ENCODE measurements around the gene ZNF189. TPM values are rescaled to one million over a fixed set of nuclear protein-coding genes. Genes with fewer than 3 reads are reported as not detected.

ZNF189 gene
- total RNA-seq, 1 donor from 2014 or later, result 8.3 TPM

- peak; percentile 66 for DNase-seq (ENCODE audit: low spot score)
- peak; percentile 37 for ATAC-seq
Observed at GRCh38 chr9:101376111-101376848, 22.4 kb upstream of the ZNF189 start.

- ATAC-seq, result peak; percentile 8
- no peak for DNase-seq (ENCODE audit: low spot score)
Observed at GRCh38 chr9:101380295-101380694, 18.4 kb upstream of the ZNF189 start.

GRCh38 chr9:101381118-101381517 is 17.5 kb upstream of the ZNF189 start:
- DNase-seq (ENCODE audit: low spot score) (no peak), ATAC-seq (no peak)

- DNase-seq (ENCODE audit: low spot score) (no peak), ATAC-seq (peak; percentile 56)
Observed at GRCh38 chr9:101381833-101382342, 16.8 kb upstream of the ZNF189 start.

GRCh38 chr9:101383361-101383760 is 15.3 kb upstream of the ZNF189 start:
- ATAC-seq (peak; percentile 8), DNase-seq (ENCODE audit: low spot score) (no peak)

- ATAC-seq, result peak; percentile 36
Observed at GRCh38 chr9:101384873-101385536, 13.6 kb upstream of the ZNF189 start, which contains the start of gene BAAT. BAAT (minus strand) TSS chr9:101385006; CDS start chr9:101371404, 13,602 bp downstream.

GRCh38 chr9:101387871-101388506 is 10.7 kb upstream of the ZNF189 start:
- ATAC-seq (peak; percentile 86), DNase-seq (ENCODE audit: low spot score) (no peak)

More at GRCh38 chr9:101384873-101385536, 13.6 kb upstream of the ZNF189 start, which contains the start of gene BAAT:
- DNase-seq (ENCODE audit: low spot score), result peak; percentile 78

- ATAC-seq (peak; percentile 78), DNase-seq (ENCODE audit: low spot score) (no peak)
Observed at GRCh38 chr9:101388507-101388993, 10.1 kb upstream of the ZNF189 start.

GRCh38 chr9:101393135-101393534 is 5.5 kb upstream of the ZNF189 start:
- no peak for DNase-seq (ENCODE audit: low spot score)

GRCh38 chr9:101394687-101395086 is 4.0 kb upstream of the ZNF189 start:
- no peak for ATAC-seq

More at GRCh38 chr9:101393135-101393534, 5.5 kb upstream of the ZNF189 start:
- ATAC-seq, result no peak

GRCh38 chr9:101397746-101398067 is 944 bp upstream of the ZNF189 start:
- no peak for ATAC-seq
- no peak for DNase-seq (ENCODE audit: low spot score)

More at GRCh38 chr9:101394687-101395086, 4.0 kb upstream of the ZNF189 start:
- DNase-seq (ENCODE audit: low spot score), result no peak

GRCh38 chr9:101398930-101399642 is 435 bp downstream of the ZNF189 start:
- DNase-seq (ENCODE audit: low spot score) (no peak), ATAC-seq (peak; percentile 8)

- ATAC-seq (no peak), DNase-seq (ENCODE audit: low spot score) (no peak)
Observed at GRCh38 chr9:101399643-101399970, 956 bp downstream of the ZNF189 start.

- ATAC-seq (no peak), DNase-seq (ENCODE audit: low spot score) (no peak)
Observed at GRCh38 chr9:101400120-101400519, 1.5 kb downstream of the ZNF189 start.

- ATAC-seq (no peak), DNase-seq (ENCODE audit: low spot score) (no peak)
Observed at GRCh38 chr9:101403516-101404285, 5.0 kb downstream of the ZNF189 start.

- DNase-seq (ENCODE audit: low spot score) (no peak), ATAC-seq (no peak)
Observed at GRCh38 chr9:101408374-101409078, 9.9 kb downstream of the ZNF189 start.

GRCh38 chr9:101409079-101409477 is 10.4 kb downstream of the ZNF189 start:
- no peak for DNase-seq (ENCODE audit: low spot score)
- ATAC-seq, result no peak

- no peak for ATAC-seq
Observed at GRCh38 chr9:101414839-101415238, 16.2 kb downstream of the ZNF189 start.

GRCh38 chr9:101415578-101415977 is 16.9 kb downstream of the ZNF189 start:
- DNase-seq (ENCODE audit: low spot score) (no peak), ATAC-seq (no peak)

More at GRCh38 chr9:101414839-101415238, 16.2 kb downstream of the ZNF189 start:
- DNase-seq (ENCODE audit: low spot score), result no peak

Data from left lobe of liver (tissue), 2 donors.